GM12878 (cell line): ENCODE measurements around the gene COIL. TPM values are rescaled to one million over a fixed set of nuclear protein-coding genes. Genes with fewer than 3 reads are reported as not detected.

Experiments used
- ASH2L ChIP-seq: fragments of 300-600, 200-600 bp; sonication (generic); IDR thresholded peaks from 2 replicates; pipeline ENCODE4 v1.6.1; 2017; ENCODE audit warnings: low read depth, mild to moderate bottlenecking, borderline replicate concordance
- BHLHE40 ChIP-seq, 2 experiments: fragments of 450-650 bp in 1 of 2; IDR thresholded peaks; 2 replicates each; pipeline ENCODE4 v1.6.1; 2011 to 2017; ENCODE audit warnings: low read depth in 2 of 2, borderline replicate concordance in 1 of 2, improper control_type of control experiment in 1 of 2, low read length in 1 of 2, mild to moderate bottlenecking in 1 of 2
- CEBPZ ChIP-seq: fragments of 150-350 bp; IDR thresholded peaks from 2 replicates; pipeline ENCODE4 v1.6.1; 2016; ENCODE audit warnings: low read depth, low read length
- DPF2 ChIP-seq: fragments of 450-650 bp; IDR thresholded peaks from 2 replicates; pipeline ENCODE4 v1.6.1; 2017; ENCODE audit warnings: mild to moderate bottlenecking
- IKZF2 ChIP-seq, 2 experiments: fragments of 450-650 bp; IDR thresholded peaks; 2 replicates each; pipeline ENCODE4 v1.6.1; 2017; ENCODE audit warnings: mild to moderate bottlenecking in 2 of 2, moderate library complexity in 2 of 2
- IRF5 ChIP-seq: fragments of 450-650 bp; IDR thresholded peaks from 2 replicates; pipeline ENCODE4 v1.6.1; 2017; ENCODE audit warnings: borderline replicate concordance
- SKIL ChIP-seq: fragments of 450-650 bp; IDR thresholded peaks from 2 replicates; pipeline ENCODE4 v1.6.1; 2017; ENCODE audit warnings: mild to moderate bottlenecking, low read depth, inconsistent platforms; ENCODE audit not compliant: poor library complexity, severe bottlenecking
- STAT3 ChIP-seq: IDR thresholded peaks from 2 replicates; pipeline ENCODE4 v1.6.1; 2011; ENCODE audit warnings: low read depth, low read length, improper control_type of control experiment
- TAF1 ChIP-seq: IDR thresholded peaks from 2 replicates; pipeline ENCODE4 v1.6.1; 2011; ENCODE audit warnings: mild to moderate bottlenecking, low read depth, low read length, borderline replicate concordance
- ZBTB40 ChIP-seq: fragments of 450-650 bp; IDR thresholded peaks from 2 replicates; pipeline ENCODE4 v1.6.1; 2016; ENCODE audit warnings: mild to moderate bottlenecking, moderate library complexity, borderline replicate concordance
- ZSCAN29 ChIP-seq: fragments of 450-650 bp; IDR thresholded peaks from 2 replicates; pipeline ENCODE4 v1.6.1; 2017; ENCODE audit warnings: mild to moderate bottlenecking, moderate library complexity
- polyA plus RNA-seq, 11 experiments: library from polyadenylated mRNA; depleted of rRNA in 4 of 11; unstranded in 6 of 11; stranded (reverse) in 5 of 11; fragments of >200 nt; fragmentation: Nextera tagmentation in 4 of 11; fragmentation: Illumina TruSeq in 1 of 11; extraction: Ambion mirVana in 4 of 11; extraction: Trizol in 1 of 11; gene quantifications; 1 replicate in 1 of 11; 2 replicates in 10 of 11; pipeline versions ENCODE4 v1.2.1 to v1.2.3, GENCODE V29; 2011 to 2016; ENCODE audit warnings: inconsistent platforms in 2 of 11, missing spikeins in 2 of 11, low read depth in 1 of 11
- total RNA-seq, 4 experiments: library from RNA; depleted of rRNA in 3 of 4; stranded (reverse); fragments of >200 nt in 3 of 4; fragmentation: Illumina TruSeq in 1 of 4; extraction: Trizol in 1 of 4; gene quantifications; 2 replicates each; pipeline versions ENCODE4 v1.2.1 to v1.2.3, GENCODE V29; 2013 to 2021
- TF ChIP-seq, protein P1 (sequence below): IDR thresholded peaks from 2 replicates; pipeline ENCODE4 v1.6.1; 2012; ENCODE audit warnings: low read depth, low read length, improper control_type of control experiment

Gene COIL
- total and polyA plus RNA-seq, 10 of the 15 experiments (the other 5 are each of a cell fraction or from before 2014, with no cell fraction given): 13.7 to 24.3 (median 17.4) TPM

GRCh38 chr17:56977673-56978395 is 17.0 kb upstream of the COIL start, which contains the start of gene SCPEP1 (continued):
- no peak for TF ChIP-seq ZBTB40
- no peak for TF ChIP-seq IKZF2 (IDR thresholded peaks at IDR 0.05)
- no peak for TF ChIP-seq ZSCAN29
- no peak for TF ChIP-seq SKIL
- TF ChIP-seq CEBPZ: no peak
- TF ChIP-seq, protein P1, sequence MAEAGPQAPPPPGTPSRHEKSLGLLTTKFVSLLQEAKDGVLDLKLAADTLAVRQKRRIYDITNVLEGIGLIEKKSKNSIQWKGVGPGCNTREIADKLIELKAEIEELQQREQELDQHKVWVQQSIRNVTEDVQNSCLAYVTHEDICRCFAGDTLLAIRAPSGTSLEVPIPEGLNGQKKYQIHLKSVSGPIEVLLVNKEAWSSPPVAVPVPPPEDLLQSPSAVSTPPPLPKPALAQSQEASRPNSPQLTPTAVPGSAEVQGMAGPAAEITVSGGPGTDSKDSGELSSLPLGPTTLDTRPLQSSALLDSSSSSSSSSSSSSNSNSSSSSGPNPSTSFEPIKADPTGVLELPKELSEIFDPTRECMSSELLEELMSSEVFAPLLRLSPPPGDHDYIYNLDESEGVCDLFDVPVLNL: no peak
- peak; percentile 61 to 84; a peak in 3 of 4 replicates for TF ChIP-seq BHLHE40 (IDR thresholded peaks at IDR 0.05; ENCODE audit: borderline replicate concordance in 1 of 2, low read depth in 2 of 2, low read length in 1 of 2)
- no peak for TF ChIP-seq IRF5
- peak; percentile 62; the same call in 1 of the 2 replicates for TF ChIP-seq TAF1
- no peak for TF ChIP-seq ASH2L
- no peak for TF ChIP-seq STAT3
- TF ChIP-seq DPF2: no peak
